Effector memory CD8-positive, alpha-beta T cell (primary cell): ENCODE data around the gene POLR3F.
"Not testable (repeated sequence)": the region's sequence is repeated elsewhere in the genome, so short reads cannot be mapped to it uniquely, and the experiment has no call there.

Experiments used
- ATAC-seq: fragments of 150-1000 bp; cut with Tn5 transposase; replicated peaks from 2 replicates; pipeline ENCODE4 v1.10.0; 2021; ENCODE audit warnings: mild to moderate bottlenecking, moderate library complexity
- DNase-seq, 3 experiments: peaks; one replicate each; pipeline ENCODE4 v3.0.0; 2021
- H3K27ac Mint-ChIP-seq, 2 donors: one replicate each; pipeline ENCODE4 v1.8.0; 2022; ENCODE audit warnings: mild to moderate bottlenecking in 2 of 2, mixed read lengths in 2 of 2, moderate library complexity in 2 of 2
- H3K27me3 Mint-ChIP-seq, 2 donors: one replicate each; pipeline ENCODE4 v1.8.0; 2022; ENCODE audit warnings: mixed read lengths in 2 of 2
- H3K36me3 Mint-ChIP-seq: one replicate; pipeline ENCODE4 v1.8.0; 2022; ENCODE audit warnings: mild to moderate bottlenecking, moderate library complexity, mixed read lengths; ENCODE audit not compliant: insufficient read depth
- H3K4me1 Mint-ChIP-seq, 2 donors: one replicate each; pipeline ENCODE4 v1.8.0; 2022; ENCODE audit warnings: low read depth in 2 of 2, mixed read lengths in 2 of 2
- H3K4me3 Mint-ChIP-seq, 2 donors: one replicate each; pipeline ENCODE4 v1.8.0; 2022; ENCODE audit warnings: mild to moderate bottlenecking in 2 of 2, mixed read lengths in 2 of 2, moderate library complexity in 2 of 2
- H3K9me3 Mint-ChIP-seq, 2 donors: one replicate each; pipeline ENCODE4 v1.8.0; 2022; ENCODE audit warnings: mixed read lengths in 2 of 2

POLR3F gene

GRCh38 chr20:18514127-18514526 lies 46.9 kb downstream of the POLR3F start:
- no peak for ATAC-seq
- Mint-ChIP-seq H3K36me3 (peaks cover 52% of the 10 kb centered on the region), H3K4me1 (peaks cover 10 to 22% of the 10 kb centered on the region in 2 donors), H3K27ac (peak overlapping the region in 1 of 2 donors; percentile 28), H3K4me3 (no peak overlapping the region), H3K9me3 (no peaks in the 10 kb centered on the region), H3K27me3 (no peaks in the 10 kb centered on the region)
- no peak for DNase-seq

- Mint-ChIP-seq H3K36me3 (peaks cover 35% of the 10 kb centered on the region), H3K4me3 (no peak overlapping the region), H3K9me3 (no peaks in the 10 kb centered on the region), H3K27ac (no peak overlapping the region), H3K27me3 (no peaks in the 10 kb centered on the region), H3K4me1 (peaks cover 3 to 11% of the 10 kb centered on the region in 2 donors)
- no peak for ATAC-seq
- DNase-seq, result no peak
Measured at GRCh38 chr20:18515973-18516372, 48.8 kb downstream of the POLR3F start.

- H3K9me3 Mint-ChIP-seq, ATAC-seq, H3K4me1 Mint-ChIP-seq, DNase-seq, H3K27ac Mint-ChIP-seq, H3K4me3 Mint-ChIP-seq, H3K27me3 Mint-ChIP-seq: not testable (repeated sequence)
- H3K36me3 Mint-ChIP-seq, result peaks cover 39% of the 10 kb centered on the region
Measured at GRCh38 chr20:18522066-18522465, 54.9 kb downstream of the POLR3F start.

GRCh38 chr20:18523066-18523465 lies 55.9 kb downstream of the POLR3F start:
- Mint-ChIP-seq H3K27me3 (no peaks in the 10 kb centered on the region), H3K27ac (peak overlapping the region in 1 of 2 donors; percentile 27), H3K4me1 (no peaks in the 10 kb centered on the region), H3K36me3 (peaks cover 44% of the 10 kb centered on the region), H3K4me3 (no peak overlapping the region), H3K9me3 (no peaks in the 10 kb centered on the region)
- no peak for DNase-seq
- no peak for ATAC-seq

- peak overlapping the region in 1 of 2 donors; percentile 84 for H3K27ac Mint-ChIP-seq
- no peak for DNase-seq
- H3K9me3 Mint-ChIP-seq, result no peaks in the 10 kb centered on the region
Measured at GRCh38 chr20:18524646-18525045, 57.5 kb downstream of the POLR3F start.

GRCh38 chr20:18526761-18527160 lies 59.6 kb downstream of the POLR3F start:
- not testable (repeated sequence) for ATAC-seq, H3K4me3 Mint-ChIP-seq, DNase-seq, H3K27me3 Mint-ChIP-seq, H3K27ac Mint-ChIP-seq, H3K4me1 Mint-ChIP-seq, H3K9me3 Mint-ChIP-seq
- H3K36me3 Mint-ChIP-seq, result peaks cover 71% of the 10 kb centered on the region

More at GRCh38 chr20:18524646-18525045, 57.5 kb downstream of the POLR3F start:
- ATAC-seq, result no peak
- H3K4me3 Mint-ChIP-seq, result no peak overlapping the region
- peaks cover 51% of the 10 kb centered on the region for H3K36me3 Mint-ChIP-seq
- H3K27me3 Mint-ChIP-seq, result no peaks in the 10 kb centered on the region
- H3K4me1 Mint-ChIP-seq, result peaks cover 2 to 3% of the 10 kb centered on the region in 2 donors

- DNase-seq (no peak), ATAC-seq (no peak)
- Mint-ChIP-seq H3K27me3 (no peaks in the 10 kb centered on the region), H3K4me3 (no peak overlapping the region), H3K9me3 (no peaks in the 10 kb centered on the region), H3K27ac (no peak overlapping the region), H3K36me3 (peaks cover 77% of the 10 kb centered on the region), H3K4me1 (peaks cover 2 to 3% of the 10 kb centered on the region in 2 donors)
Measured at GRCh38 chr20:18527339-18527738, 60.1 kb downstream of the POLR3F start.

GRCh38 chr20:18527836-18528235 lies 60.6 kb downstream of the POLR3F start:
- Mint-ChIP-seq H3K4me3 (no peak overlapping the region), H3K36me3 (peaks cover 82% of the 10 kb centered on the region), H3K27me3 (no peaks in the 10 kb centered on the region), H3K9me3 (no peaks in the 10 kb centered on the region), H3K4me1 (peaks cover 2 to 3% of the 10 kb centered on the region in 2 donors), H3K27ac (no peak overlapping the region)
- ATAC-seq (no peak), DNase-seq (no peak)

GRCh38 chr20:18529041-18529440 lies 61.9 kb downstream of the POLR3F start:
- peaks cover 80% of the 10 kb centered on the region for H3K36me3 Mint-ChIP-seq
- H3K27me3 Mint-ChIP-seq, result no peaks in the 10 kb centered on the region

GRCh38 chr20:18532626-18533025 lies 65.4 kb downstream of the POLR3F start:
- ATAC-seq (no peak), DNase-seq (no peak)
- H3K27ac Mint-ChIP-seq, result no peak overlapping the region
- no peaks in the 10 kb centered on the region for H3K27me3 Mint-ChIP-seq
- H3K4me3 Mint-ChIP-seq, result no peak overlapping the region
- H3K4me1 Mint-ChIP-seq, result peaks cover 2 to 3% of the 10 kb centered on the region in 2 donors
- H3K9me3 Mint-ChIP-seq, result no peaks in the 10 kb centered on the region
- H3K36me3 Mint-ChIP-seq, result peaks cover 75% of the 10 kb centered on the region

More at GRCh38 chr20:18529041-18529440, 61.9 kb downstream of the POLR3F start:
- H3K9me3 Mint-ChIP-seq, result no peaks in the 10 kb centered on the region
- H3K4me1 Mint-ChIP-seq, result peaks cover 2 to 3% of the 10 kb centered on the region in 2 donors
- DNase-seq, result no peak
- H3K4me3 Mint-ChIP-seq, result no peak overlapping the region
- no peak for ATAC-seq
- peak overlapping the region in 1 of 2 donors; percentile 76 for H3K27ac Mint-ChIP-seq

GRCh38 chr20:18533491-18533890 lies 66.3 kb downstream of the POLR3F start:
- Mint-ChIP-seq H3K36me3 (peaks cover 77% of the 10 kb centered on the region), H3K27me3 (no peaks in the 10 kb centered on the region)

GRCh38 chr20:18533978-18534644 lies 66.9 kb downstream of the POLR3F start:
- Mint-ChIP-seq H3K9me3 (no peaks in the 10 kb centered on the region), H3K27me3 (no peaks in the 10 kb centered on the region), H3K4me3 (no peak overlapping the region), H3K36me3 (peaks cover 83% of the 10 kb centered on the region), H3K27ac (no peak overlapping the region), H3K4me1 (no peaks in the 10 kb centered on the region)
- DNase-seq, result no peak
- ATAC-seq, result no peak

More at GRCh38 chr20:18533491-18533890, 66.3 kb downstream of the POLR3F start:
- H3K4me1 Mint-ChIP-seq, result peaks cover under 1 to 2% of the 10 kb centered on the region in 2 donors
- no peak for DNase-seq
- H3K4me3 Mint-ChIP-seq, result no peak overlapping the region
- H3K9me3 Mint-ChIP-seq, result no peaks in the 10 kb centered on the region
- no peak for ATAC-seq
- no peak overlapping the region for H3K27ac Mint-ChIP-seq
